Regular cardiac myocyte (primary cell): ENCODE data around the gene NME3. TPM values are rescaled to one million over a fixed set of nuclear protein-coding genes. Genes with fewer than 3 reads are reported as not detected.

Experiments used
- total RNA-seq: library from RNA; depleted of rRNA; stranded (reverse); fragments of >200 nt; gene quantifications from 2 replicates; pipeline ENCODE4 v1.2.3, GENCODE V29; 2014

NME3 gene
- total RNA-seq, result 71.9 and 85.4 TPM in 2 replicates

DNA sequence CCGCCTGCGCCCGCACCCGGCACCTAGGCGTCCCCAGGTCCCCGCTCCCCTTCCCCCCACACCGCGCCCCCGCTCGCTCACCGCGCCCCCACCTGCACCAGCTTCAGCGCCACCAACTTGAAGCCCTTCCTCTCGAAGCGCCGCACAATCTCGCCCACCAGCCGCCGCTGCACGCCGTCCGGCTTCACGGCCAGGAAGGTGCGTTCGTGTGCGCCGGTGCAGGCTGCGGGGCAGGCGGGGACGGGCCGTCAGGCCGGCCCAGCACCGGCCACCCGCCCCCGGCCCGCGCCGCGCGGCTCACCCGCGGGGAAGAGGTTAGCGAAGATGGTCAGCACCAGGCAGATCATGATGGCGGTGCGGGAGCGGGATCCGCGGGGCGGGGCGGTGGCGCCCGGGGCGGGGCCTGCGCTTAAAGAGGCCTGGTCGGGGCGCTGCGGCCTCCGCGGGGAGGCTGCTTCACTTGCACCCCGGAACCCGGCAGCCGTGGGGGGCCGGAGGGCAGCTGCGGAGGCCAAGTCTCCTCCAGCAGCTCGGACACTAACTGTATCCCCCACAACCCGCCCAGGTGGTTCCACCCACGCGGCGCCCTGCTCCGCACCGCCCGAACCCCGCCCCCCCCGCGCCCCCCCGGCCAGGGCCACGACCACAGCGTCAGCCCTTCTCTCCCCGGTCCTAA lies at the start of gene NME3:
Gene NME3, minus strand, starts transcription at position 356 of the 676 bp plus-strand sequence. Its CDS starts 9 bp downstream, at position 347.

DNA sequence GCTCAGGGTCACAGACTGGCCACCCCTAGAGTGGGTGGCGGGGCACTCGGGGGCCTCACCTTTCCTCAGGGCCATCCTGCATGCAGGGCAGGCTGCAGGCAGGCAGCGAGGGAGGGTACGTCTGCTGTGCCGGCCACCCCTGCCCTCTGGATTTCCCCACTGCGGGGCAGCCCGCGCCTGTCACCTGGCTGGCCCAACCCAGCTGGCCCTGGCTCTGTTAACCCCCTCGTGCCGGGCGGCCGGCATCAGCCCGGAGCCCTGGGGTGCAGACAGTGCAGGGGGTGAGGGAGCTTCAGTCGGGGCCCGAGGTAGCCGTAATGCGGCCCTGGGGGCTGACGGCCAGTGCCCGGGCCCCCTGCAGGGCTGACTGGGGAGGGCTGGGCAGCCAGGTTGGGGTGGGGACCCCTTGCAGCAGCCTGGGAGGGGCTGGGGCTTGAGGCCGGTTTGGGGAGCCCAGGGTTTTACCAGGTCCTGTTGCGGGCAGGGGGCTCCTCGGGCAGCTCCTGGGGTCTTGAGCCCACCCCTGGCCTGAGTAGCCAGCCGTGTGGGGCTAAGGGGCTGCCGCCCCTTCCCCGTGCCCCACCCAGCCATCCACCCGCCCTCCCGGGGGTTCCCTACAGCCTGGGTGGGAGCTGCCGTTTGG lies 22.4 kb upstream of the NME3 start, which contains the start of gene IGFALS:
Gene IGFALS, minus strand, starts transcription at position 128 of the 643 bp plus-strand sequence. Its CDS starts 53 bp downstream, at position 75.

DNA sequence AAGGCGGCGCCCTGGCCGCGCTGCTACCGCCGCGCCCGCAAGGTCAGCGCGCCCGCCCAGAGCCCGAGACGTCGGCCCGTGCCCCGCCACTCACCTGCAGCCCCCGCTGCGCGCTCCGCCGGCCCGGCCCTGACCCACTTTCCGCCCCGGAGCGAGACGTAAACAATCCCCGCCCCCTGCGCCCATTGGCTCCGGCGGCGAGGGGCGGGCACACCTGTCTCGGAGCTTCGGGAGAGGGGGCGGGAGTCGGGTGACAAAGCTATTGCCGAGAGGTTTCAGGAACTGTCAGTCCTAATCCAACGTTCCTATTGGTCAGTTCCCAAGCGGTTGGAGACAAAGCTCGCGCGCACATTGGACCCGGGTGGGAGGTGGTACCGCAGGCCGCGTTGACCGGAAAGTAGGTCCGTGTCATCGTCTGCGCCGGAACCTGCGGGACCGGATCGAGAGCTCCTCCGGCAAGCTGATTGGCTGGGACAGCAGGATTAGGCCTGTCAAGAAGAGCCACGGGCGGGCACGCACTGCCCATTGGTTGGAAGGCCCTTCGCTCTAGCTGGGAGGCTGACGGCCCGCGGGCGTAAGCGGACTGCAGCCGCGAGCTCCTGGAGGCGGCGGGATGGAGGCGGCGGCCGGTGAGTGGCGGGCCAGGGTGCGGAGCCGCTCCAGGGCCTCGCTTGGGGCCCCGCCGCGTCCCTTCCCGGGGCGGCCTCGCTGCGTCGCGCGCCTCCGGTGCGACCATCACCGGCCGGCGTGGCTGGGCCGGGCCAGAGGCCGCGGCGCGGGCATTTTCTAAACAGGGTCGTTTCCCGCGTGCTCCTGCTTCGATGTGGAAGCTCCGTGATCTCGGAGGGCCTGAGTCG lies 11.3 kb upstream of the NME3 start, which contains the start of the genes NUBP2 and SPSB3:
Gene NUBP2, plus strand, starts transcription at position 553 of the 857 bp plus-strand sequence. Its CDS starts 61 bp downstream, at position 614.
Gene SPSB3, minus strand, starts transcription at position 164 of the 857 bp plus-strand sequence. CDS start 1,088 bp downstream, outside the sequence.

DNA sequence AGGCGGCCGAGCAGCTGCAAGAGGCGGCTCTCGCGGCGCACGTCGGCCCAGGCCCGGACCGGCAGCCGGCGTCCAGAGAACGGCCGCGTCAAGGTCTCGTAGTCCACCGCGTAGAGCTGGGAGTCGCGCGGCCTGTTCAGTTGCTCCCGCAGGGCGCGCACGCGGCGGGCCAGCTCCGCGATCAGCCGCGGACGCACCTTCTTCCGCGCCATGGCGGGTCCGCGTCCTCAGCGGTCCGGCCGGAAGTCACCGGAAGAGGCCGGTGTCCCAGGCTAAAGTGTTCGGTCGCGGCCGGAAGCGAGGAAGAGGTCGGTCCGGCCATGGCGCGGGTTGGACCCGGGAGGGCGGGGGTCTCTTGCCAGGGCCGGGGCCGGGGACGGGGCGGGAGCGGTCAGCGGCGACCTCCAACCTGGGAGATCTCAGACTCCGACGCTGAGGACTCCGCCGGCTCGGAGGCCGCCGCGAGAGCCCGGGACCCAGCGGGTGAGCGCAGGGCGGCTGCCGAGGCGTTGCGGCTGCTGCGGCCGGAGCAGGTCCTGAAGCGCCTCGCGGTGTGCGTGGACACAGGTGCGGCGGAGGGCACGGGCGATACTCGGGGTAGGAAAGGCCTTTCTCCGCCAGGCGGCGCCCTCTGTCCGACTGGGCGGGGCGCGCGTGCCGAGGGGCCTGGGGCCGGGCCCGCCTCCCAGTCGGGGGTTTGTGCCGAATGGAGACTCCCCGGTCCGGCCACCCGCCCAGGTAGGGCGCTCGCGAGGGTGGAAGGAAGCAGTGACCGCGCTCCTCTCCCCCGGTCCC lies 1.8 kb upstream of the NME3 start, which contains the start of gene MRPS34:
Gene MRPS34, minus strand, starts transcription at position 227 of the 795 bp plus-strand sequence. Its CDS starts 15 bp downstream, at position 212.

DNA sequence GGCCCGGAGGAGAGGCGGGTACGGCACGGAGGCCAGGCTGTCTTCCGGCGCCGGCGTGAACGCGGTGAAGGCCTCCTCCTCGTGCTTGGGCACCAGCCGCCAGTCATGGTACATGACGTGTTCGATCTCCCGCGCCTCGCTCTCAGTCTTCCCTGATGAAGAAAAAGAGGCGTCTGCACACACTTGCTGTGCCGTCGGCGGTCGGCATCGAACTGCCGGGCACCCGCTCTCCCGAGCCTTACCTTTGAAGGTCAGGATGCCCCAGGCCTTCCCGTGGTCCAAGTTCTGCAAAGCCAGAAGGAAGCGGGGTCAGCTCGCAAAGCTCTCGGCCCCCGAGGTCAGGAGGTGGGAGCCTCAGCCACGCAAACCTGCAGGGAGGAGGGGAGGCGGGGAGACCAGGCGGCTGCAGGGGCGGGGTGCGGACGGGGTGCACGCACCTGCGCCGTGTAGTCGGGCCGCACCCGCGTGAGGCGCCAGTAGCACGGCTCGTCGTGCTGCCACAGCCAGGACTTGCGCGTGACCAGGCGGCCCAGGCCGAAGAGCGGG lies 1.1 kb upstream of the NME3 start, which contains the start of gene EME2:
Gene EME2, plus strand, starts transcription at position 449 of the 546 bp plus-strand sequence. CDS start 418 bp downstream, outside the sequence.

Other genes starting within 250 kb of the NME3 start
- gene TMEM204, start 237.9 kb downstream of the NME3 start, total RNA-seq, result 17.5 and 21.1 TPM in 2 replicates
- gene IFT140, start 159.5 kb downstream of the NME3 start, total RNA-seq, result 18.2 and 25.9 TPM in 2 replicates
- gene CRAMP1, start 159.2 kb downstream of the NME3 start, total RNA-seq, result 3.7 and 5.2 TPM in 2 replicates
- gene JPT2, start 93.3 kb downstream of the NME3 start, total RNA-seq, result 52.3 and 55.0 TPM in 2 replicates
- 25.7 and 46.2 TPM in 2 replicates for gene MAPK8IP3, start 65.3 kb downstream of the NME3 start, total RNA-seq
- 7.7 and 9.6 TPM in 2 replicates for gene EME2, start 1.3 kb upstream of the NME3 start, total RNA-seq
- 45.1 and 90.1 TPM in 2 replicates for gene MRPS34, start 1.6 kb upstream of the NME3 start, total RNA-seq
- 21.5 and 37.5 TPM in 2 replicates for gene SPSB3, start 11.0 kb upstream of the NME3 start, total RNA-seq
- gene NUBP2, start 11.4 kb upstream of the NME3 start, total RNA-seq, result 52.7 and 84.4 TPM in 2 replicates
- gene IGFALS, start 22.2 kb upstream of the NME3 start, total RNA-seq, result not detected in 2 replicates
- 70.5 and 79.0 TPM in 2 replicates for gene HAGH, start 55.3 kb upstream of the NME3 start, total RNA-seq
- gene FAHD1, start 55.7 kb upstream of the NME3 start, total RNA-seq, result 62.6 and 71.5 TPM in 2 replicates
- 0.28 TPM in 1 of 2 replicates, not detected in the other for gene MEIOB, start 100.6 kb upstream of the NME3 start, total RNA-seq
- gene HS3ST6, start 146.9 kb upstream of the NME3 start, total RNA-seq, result not detected in 2 replicates
- 3.1 and 11.5 TPM in 2 replicates for gene MSRB1, start 171.7 kb upstream of the NME3 start, total RNA-seq
- gene RPL3L, start 183.1 kb upstream of the NME3 start, total RNA-seq, result under 0.01 TPM in 1 of 2 replicates, not detected in the other
- gene NDUFB10, start 188.0 kb upstream of the NME3 start, total RNA-seq, result 84.0 and 160 TPM in 2 replicates
- gene RPS2, start 193.3 kb upstream of the NME3 start, total RNA-seq, result 1,090 and 2,696 TPM in 2 replicates
- not detected in 2 replicates for gene RNF151, start 195.3 kb upstream of the NME3 start, total RNA-seq
- gene TBL3, start 200.5 kb upstream of the NME3 start, total RNA-seq, result 27.1 and 56.0 TPM in 2 replicates
- gene NOXO1, start 209.9 kb upstream of the NME3 start, total RNA-seq, result under 0.01 TPM in 1 of 2 replicates, not detected in the other
- 9.0 and 10.2 TPM in 2 replicates for gene GFER, start 212.7 kb upstream of the NME3 start, total RNA-seq
- gene SYNGR3, start 218.4 kb upstream of the NME3 start, total RNA-seq, result 2.3 and 2.8 TPM in 2 replicates
- 8.5 and 21.1 TPM in 2 replicates for gene ZNF598, start 238.3 kb upstream of the NME3 start, total RNA-seq
- gene NPW, start 248.2 kb upstream of the NME3 start, total RNA-seq, result 0.28 and 0.58 TPM in 2 replicates